GOT3 (cell line): ENCODE results near the gene YWHAH.

Source experiments
- DNase-seq: peaks from one replicate; lab custom pipeline; 2025; ENCODE audit warnings: mixed read lengths; lab: John Stamatoyannopoulos, UW

Gene YWHAH

DNA sequence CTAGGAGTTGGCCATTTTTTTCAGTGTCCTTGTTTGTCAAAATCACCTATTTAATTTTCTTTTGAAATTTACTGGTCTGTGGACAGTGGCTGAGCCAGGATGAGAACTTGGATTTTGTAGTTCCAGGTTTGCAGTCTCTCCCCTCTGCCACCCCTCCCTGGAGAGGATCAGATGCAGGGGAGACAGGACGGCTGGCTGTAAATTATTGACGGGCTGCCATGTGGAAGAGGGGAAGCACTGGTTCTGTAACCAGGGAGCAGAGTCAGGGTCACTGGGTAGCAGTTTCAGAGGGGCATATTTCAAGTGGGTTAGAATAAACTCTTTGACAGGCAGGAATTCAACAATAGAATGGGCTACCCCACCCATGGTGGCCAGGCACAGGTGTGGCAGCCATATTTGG is 20.6 kb upstream of the YWHAH start:
- no peak for DNase-seq

DNA sequence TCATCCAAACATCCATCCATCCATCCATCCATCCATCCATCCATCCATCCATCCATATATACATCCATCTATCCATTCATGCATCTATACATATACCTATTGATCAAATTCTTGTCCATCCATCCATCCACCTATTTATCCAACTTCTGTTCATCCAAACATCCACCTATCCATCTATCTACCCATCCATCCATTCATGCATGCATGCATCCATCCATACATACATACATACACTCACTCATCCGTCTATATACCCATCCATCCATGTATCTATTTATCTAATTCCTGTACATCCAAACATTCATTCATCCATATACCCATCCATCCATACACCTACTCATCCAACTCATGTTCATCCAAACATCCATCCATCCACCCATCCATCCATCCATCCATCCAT is 19.3 kb upstream of the YWHAH start:
- no peak for DNase-seq

DNA sequence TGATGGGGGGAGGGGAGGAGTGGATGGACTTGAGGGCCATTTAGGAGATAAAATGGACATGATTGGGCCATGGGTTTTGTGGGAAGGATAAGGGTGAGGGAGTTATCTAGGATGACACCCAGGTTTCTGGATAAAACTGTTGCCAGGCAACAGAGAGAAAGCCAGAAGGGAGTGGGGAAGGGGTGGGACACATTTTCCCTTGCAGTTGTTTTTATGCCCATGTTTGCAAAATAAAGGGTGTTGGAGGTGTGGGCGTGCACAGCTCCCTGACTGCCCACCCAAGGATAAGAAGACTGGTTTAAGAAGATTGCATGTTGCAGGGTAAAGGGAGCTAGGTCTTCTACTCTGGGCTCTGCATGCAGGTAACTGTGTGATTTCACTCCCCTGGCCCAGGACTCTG is 18.3 kb upstream of the YWHAH start:
- no peak for DNase-seq

DNA sequence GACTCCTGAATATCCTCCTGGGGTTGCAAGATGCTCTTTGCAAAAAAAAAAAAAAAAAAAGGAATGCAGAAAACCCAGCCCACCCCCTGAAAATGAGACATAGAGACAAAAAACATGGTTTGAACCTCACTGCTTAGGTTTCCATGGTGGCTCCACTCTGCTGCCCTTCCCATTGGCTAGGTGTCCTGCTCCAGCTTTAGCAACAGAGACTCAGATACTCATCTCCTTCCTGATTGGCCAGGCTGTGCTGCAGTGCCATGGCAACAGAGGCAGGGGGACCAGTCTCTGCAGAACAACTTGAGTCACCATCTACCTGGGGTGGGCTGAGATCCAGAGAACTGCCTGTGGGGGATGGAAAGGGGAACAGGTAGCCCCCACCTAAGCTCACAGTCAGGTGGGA is 17.4 kb upstream of the YWHAH start:
- no peak for DNase-seq

DNA sequence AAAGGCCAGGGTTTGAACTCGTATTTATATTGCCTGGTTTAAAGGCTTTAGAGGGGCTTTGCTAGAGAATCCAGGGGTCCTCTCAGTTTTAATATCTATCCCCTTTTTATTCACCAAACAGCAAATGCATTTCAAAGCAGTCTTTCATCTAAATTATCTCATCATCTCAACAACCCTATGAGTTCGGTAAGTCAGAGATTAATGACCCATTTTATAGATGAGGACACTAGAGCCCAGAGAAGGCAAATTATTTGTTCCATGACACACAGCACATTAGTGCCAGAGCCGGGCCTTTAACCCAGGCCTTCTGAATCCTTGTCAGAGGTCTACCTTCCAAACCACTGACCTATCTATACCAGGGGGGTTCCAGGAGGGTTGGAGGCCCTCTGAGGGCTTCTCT is 16.8 kb upstream of the YWHAH start:
- DNase-seq = no peak

DNA sequence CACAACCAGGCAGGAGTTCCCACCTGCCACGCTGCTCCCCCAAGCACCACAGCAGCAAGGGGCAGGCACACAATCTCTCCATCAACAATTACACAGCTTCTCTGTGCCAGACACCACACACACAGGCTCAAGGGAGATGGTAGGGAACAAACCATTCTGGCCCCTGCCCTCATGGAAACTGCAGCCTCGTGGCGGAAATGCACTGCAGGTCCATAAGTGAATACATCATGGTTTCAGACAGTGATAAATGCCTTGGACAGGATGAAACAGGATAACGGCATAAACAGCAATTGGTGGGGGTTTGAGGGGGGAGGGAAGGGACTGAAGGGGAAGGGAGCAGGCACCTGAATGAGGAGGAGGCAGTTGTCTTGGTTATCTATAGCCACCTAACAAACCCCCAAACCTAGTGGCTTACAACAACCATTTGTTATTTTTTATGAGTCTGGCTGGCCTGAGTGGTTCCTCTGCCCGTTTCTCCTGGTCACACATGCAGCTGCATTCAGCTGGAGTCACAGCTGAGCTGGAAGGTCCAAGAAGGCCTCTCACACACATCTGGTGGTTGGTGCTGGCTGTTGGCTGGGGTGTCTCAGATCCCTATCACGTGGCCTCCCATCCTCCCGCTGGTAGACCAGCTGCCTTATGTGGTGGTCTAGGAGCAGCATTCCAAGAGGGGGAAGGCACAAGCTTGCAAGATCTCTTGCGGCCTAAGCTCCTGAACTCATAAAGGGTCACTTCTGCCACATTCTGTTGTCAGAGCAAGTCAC is 15.0 kb upstream of the YWHAH start:
- no peak for DNase-seq

DNA sequence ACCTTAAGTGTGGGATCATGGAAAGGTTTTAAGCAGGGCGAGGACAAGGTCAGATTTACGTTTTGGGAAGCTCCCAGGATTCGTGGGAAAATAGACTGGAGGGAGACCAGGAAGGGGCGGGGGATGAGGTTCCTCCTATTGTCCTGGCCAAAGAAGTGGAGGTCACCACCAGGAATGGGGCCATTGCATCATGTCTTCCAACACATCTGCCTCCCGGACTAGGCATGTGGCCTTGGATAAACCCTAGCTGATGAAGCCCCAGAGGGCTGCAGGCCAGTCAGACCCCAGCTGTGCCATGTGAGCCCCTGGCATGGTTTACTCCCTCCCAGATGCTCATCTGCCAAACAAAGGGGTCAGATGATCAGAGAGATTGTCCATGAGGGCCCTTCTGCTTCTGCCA is 11.5 kb upstream of the YWHAH start:
- no peak for DNase-seq

DNA sequence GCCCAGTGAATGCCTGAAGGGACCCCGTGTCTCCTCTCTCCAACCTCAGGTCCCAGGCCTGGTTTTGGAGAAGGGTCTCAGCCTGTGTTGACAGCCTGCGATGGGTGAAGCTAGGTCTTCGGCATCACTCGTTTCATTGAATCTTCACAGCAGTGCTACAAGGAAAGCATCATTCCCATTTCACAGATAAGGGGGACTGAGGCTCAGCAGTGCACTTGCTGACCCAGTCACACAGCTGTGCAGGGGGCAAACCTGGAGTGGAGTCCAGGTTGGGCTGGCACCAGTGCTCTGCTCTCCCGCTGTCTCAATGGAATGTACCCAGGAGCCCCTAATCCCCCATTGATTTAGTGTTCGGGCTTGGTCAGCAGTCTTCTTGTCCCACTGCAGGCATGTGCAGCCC is 10.9 kb upstream of the YWHAH start:
- no peak for DNase-seq

DNA sequence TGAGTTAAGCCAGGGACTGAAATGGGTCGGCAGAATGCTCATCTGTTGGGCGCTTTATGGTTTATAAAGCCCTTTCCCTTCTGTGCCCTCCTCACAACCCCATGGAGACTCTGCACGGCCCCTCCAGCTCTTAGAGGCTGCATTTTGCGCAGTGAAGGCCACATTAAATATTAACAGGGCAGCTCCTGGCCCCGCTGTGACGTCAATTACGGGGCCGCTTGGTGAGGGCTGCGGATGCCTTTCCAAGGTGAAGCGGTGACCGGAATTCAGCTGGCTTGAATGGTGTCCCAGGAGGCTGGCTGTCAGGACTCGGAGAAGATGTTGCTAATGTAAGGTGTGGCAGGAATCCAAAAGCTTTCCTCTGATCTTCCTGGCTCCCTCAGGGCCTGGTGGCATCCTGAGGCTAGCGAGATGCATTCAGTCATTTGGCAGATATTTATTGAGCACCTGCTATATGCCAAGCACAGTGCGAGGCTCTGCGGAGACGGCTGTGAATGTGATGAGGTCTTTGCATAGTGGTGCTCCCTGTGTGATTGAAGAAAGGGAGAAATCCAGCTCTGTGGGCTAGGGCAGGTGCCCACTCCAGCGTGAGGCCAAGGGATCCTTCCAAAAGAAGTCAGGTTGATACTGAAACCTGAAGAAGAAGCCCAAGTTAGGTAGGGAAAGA is 10.4 kb upstream of the YWHAH start:
- DNase-seq = no peak

DNA sequence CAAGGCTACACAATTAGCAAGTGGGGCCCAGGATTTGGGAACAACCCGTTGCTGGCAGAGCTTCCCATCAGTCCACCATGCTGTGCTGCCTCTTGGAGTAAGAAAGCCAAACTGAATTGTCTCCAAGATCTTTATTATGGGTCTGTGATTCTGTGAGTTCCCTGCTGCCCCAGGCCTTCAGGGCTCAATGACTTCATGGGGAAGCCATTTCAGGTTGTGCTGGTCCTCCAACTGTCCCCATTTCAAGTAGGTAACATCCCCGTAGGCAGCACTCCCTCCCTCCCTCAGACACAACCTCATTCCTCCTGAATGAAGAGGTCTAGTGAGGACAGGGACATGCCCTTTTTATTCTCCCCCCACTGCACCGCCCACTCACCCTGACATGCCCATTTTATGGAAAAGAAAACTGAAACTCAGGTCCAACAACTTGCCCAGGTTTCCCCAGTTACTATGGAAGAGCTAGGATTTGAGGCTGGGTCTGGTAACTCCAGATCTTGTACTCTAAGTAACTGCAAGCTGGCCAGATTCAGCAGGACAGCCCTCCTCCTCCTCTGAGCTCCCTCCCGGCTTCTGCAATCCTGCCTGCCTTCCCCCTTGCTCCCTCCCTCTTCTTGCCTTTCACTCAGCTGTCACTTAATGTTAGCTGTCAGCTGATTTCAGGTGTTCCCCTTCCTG is 8.2 kb upstream of the YWHAH start:
- no peak for DNase-seq

DNA sequence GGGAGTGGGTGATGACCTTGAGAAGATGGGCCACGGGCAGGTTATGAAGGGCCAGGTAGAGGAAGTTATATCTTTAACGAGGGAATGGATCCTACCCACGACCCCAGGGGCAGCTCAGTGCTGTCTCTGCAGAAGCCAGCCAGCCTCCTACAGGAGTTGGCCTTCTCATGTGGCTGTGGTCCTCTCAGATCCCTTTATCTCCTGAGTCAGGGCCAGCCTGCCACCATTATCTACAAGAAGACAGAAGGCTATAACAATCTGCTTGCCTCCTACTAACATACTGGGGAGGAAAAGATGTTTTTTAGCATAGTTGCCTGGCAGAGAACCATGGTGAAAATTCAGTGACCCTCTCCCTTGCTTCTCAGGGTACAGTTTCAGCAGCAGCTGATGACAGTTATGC is 7.0 kb upstream of the YWHAH start:
- DNase-seq = no peak

DNA sequence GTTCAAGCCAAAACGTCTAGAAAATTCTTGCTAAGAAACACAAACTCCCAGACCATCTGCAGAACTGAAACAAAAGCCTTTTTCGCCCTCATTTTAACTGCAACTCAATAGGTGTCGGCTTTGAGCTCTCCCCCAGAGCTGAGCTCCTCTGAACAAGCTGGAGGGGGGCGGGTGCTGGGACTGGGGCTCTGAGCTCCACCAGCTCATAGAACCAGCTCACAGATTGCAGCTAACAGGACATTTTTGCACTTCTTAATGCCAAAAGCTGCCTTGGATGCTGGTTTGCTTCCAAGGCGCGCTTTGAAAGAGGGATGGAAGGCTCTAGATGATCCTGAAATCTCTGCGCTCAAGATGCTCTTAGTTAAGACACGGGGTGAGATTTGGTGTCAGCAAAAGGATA is 6.0 kb upstream of the YWHAH start:
- no peak for DNase-seq

DNA sequence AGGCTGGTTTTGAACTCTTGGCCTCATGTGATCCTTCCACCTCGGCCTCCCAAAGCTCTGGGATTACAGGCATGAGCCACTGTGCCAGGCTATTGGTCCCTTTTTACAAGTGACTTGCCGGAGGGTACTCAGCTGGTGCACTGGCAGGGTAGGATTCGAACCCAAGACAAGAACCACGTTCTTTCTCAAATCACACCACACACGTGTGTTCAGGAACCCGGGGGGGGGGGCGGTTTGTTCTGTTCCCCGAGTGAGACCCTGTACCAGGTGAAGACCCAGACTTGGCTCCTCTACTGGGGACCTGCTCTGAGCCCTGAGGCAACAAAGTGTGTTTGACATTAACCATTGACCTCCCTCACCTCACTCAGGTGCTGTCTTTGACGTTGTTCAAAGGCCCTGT is 3.8 kb upstream of the YWHAH start:
- DNase-seq = no peak

DNA sequence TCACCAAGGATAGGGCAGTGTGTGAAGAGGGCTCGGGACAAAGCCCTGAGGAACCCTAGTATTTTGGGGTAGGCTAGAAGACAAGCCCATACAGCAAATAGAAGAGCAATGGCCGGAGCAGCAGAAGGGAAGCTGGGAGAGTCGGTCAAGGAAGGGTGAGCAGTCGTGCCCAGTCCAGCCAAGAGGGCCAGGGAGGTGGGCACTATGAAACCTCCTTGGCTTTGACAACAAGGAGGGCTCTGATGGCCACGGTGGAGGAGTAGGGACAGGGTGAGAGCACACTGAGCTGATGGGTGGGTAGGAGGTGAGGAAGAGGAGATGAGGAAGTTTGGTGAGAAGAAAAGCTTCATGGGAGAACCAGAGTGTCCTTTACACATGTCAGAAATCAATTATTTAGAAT is 2.2 kb upstream of the YWHAH start:
- no peak for DNase-seq

DNA sequence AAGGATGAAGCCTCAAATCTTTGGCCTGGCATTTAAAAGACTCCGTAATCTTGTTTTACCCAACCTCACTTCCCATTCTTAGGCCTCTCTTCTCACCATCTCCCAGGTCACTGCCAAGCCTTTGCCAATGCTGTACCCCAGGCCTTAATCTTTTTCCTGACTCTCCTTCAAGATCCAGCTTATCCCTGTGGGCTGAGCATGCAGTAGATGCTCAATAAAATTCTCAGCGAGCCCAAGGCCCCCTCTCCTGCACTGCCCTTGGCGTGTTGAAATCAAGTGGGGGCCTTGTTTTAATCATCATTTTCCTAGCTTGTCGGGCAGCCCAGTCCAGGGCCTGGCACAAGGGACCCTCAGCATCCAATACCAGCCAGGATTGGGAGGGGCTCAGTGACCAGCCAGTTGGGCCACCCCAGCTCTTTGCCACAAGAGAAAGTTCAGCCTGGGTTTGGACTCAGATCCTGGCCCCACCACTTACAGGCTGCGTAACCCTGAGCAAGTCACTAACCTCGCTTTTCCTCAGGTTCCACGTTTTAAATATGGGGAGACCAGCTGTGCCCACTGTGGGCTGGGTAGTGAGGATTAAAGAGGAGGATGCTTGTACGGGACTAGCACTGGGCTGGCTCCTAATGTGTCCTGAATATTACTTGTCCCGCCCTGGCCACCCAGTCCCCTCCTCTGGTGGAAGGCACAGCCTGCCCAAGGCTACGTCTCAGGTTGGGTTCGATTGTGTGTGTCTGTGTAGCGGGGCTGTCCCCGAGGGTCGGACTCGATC is 943 bp upstream of the YWHAH start:
- DNase-seq = no peak

DNA sequence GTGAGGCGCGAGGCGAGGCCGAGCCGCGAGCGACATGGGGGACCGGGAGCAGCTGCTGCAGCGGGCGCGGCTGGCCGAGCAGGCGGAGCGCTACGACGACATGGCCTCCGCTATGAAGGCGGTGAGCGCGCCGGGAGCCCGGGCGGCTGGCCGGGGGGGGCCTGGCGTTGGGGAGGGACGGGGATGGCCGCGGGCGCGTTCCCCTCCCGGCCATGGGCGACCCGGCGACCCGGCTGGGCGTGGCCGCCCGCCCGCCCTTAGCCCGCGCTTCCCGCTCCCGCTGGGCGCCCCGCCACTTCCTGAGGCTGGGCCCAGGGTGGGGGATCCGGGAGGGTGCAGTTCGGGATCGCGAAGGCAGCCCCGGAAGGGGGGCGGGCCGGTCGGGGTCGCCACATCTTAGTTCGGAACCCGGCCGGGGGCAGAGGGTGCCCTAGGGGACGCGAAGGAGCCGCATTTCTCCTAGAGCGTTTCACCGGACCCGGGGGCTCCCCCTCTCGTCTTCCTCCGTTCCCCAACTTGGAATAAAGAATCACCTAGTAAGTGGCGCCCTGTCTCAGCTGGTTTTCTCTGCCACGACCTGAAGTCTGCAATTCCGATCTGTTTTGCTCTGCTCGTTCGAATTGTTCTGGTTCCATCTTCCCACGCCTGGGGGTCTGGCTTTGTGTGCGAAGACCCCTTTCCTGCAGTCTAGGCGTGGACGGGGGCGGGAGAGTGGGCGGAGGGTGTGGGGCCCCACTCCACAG is 536 bp downstream of the YWHAH start:
- DNase-seq = no peak

DNA sequence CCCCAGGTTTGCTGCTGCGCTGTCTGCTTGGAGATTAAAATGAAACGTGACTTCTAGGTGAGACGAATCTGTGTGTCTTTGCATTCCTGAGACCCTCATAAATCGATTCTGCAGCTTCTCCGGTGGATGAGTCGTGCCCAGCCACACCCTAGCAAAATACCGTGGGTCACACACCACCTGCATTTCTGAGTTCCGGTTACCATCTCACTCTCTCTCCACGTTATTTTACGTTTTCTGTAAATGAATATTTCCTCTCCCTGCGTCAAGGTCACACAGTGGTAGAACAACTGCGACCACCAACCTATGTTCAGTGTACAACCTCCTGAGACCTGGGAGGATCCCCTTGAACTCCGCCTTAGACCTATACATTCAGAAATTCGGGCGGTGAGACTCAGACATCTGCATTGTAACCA is 1.1 kb downstream of the YWHAH start:
- no peak for DNase-seq

DNA sequence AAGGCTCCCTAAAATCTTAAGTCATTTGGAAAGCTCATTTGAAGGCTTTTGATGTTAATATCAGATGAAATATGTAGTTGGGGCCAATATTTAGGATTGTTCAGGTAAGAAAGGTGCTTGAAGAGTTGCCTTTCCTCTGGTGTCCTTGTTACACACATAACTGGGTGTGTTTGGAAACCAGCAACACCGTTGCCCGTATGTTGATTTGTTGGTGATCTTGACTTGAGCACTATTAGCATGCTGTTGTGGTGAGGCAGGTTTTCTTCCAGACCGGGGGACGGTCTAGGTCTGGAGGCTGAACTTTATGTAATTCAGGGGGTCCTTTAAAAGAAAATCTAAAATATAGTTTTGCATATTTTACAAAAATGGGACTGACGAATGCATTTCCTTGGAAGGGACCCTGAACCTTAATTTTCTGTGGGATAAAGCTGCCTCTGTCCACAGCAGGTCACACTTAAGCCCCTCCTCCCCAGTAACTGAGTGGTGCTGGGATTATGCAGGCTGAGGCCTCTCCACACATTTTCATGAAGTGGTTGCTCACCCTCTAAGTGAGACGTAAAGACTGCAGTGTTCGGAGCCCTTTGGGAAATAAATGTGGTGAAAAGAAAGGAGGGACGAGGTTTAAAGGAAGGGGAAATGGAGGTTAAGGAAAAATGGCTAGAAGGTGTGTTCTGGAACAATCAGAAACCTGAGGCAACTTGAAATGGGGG is 1.8 kb downstream of the YWHAH start:
- DNase-seq = no peak

DNA sequence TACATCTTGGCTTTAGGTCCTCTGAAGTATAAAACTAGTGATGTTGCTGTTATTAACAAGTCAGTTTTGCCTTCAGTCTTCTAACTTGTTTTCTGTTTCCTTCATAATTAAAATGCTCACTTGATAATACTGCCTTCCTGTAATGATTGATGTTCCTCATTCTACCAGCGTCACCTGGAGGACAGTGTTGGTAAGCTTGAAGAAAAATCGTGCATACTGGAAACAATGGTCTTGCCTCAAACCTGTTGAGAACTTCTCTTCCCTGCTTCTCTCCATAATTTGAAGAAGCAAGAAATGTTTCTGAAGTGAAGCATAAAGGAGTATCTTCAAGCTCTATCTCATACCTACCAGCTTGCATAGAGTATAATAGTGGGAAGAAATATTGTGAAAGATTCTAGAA is 3.0 kb downstream of the YWHAH start:
- no peak for DNase-seq

DNA sequence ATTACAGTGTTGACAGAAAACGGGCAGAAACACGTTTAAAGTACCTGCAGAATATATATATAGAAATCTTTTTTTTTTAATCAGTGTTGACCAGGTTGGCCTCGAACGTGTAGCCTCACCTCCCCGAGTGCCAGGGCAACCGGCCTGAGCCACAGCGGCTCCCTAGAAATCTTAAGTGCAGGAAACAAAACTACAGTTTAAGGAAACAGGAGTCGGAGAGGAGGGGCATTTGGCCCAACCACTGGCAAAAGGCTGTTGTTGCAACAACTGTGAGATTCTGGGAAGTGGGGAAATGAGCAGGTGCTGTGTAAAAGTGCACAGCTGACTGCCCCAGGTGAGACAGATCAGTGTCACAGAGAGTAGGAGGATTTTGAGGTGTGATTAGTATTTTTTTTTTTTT is 3.7 kb downstream of the YWHAH start:
- no peak for DNase-seq

DNA sequence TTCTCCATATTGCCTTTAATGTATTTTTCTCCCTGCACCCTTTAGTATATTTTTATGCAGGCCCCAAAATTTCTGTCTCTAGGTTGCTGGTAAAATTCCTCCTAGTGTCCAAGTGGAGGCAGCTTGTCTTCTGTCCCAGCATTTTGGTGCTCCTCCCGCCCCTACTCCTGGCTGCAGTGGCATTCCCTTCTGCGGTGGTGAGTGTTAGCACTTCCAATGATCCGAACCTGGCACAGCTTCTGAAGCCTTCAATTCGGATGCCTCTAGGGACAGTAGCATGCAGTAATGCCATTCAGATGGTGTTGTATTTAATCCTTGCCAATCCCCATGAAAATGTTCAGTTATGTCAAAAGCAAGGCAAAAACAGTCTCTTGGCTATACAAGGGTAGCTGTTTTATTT is 5.9 kb downstream of the YWHAH start:
- no peak for DNase-seq
